ENCODE measurements around the gene DUS1L.

DNA sequence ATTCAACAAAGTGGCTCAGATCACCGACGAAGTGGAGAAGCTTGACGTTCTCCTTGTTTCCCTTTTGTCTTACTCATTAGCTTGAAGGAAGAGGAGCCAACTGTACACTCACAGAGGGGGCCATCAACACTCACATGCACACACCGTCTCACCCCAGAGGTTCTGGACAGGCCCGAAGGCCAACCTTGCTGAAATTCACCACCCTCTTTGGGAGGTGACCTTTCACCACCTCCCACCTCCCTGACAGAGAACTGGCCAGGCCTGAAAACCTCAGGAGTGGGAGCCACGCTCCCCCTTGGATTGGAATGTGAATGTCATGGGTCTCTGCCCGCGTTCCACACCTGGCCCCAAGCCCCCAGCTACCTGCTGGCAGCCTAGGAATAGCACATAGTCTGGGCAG lies 30.1 kb downstream of the DUS1L start:
- TF ChIP-seq EZH2 (IDR thresholded peaks at IDR 0.05; ENCODE audit: low read depth, unreplicated experiment) (peak; percentile 21), ZNF331 (CRISPR knock-in tag; IDR thresholded peaks at IDR 0.05; ENCODE audit: low read depth) (no peak)
- TF ChIP-seq, protein P1, sequence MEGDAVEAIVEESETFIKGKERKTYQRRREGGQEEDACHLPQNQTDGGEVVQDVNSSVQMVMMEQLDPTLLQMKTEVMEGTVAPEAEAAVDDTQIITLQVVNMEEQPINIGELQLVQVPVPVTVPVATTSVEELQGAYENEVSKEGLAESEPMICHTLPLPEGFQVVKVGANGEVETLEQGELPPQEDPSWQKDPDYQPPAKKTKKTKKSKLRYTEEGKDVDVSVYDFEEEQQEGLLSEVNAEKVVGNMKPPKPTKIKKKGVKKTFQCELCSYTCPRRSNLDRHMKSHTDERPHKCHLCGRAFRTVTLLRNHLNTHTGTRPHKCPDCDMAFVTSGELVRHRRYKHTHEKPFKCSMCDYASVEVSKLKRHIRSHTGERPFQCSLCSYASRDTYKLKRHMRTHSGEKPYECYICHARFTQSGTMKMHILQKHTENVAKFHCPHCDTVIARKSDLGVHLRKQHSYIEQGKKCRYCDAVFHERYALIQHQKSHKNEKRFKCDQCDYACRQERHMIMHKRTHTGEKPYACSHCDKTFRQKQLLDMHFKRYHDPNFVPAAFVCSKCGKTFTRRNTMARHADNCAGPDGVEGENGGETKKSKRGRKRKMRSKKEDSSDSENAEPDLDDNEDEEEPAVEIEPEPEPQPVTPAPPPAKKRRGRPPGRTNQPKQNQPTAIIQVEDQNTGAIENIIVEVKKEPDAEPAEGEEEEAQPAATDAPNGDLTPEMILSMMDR (conservative IDR thresholded peaks at IDR 0.05; ENCODE audit: low read depth in 2 of 2): no peak

All from GM23338 (cell line).